ENCODE data around the gene DPH2.

DNA sequence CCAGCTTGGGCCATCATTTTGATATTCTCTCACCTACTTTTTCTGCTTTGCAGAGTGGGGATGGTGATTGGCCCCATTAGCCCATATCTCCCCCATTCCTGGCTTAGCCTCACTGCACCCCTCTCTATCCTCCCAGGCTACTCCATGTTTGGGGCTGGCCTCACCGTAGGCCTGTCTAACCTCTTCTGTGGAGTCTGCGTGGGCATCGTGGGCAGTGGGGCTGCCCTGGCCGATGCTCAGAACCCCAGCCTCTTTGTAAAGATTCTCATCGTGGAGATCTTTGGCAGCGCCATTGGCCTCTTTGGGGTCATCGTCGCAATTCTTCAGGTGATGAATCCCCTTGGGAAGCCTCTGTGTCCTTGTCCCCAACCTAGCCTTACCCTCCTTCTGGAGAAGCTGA, 7.1 kb downstream of the DPH2 start:
- TF ChIP-seq, protein P1, sequence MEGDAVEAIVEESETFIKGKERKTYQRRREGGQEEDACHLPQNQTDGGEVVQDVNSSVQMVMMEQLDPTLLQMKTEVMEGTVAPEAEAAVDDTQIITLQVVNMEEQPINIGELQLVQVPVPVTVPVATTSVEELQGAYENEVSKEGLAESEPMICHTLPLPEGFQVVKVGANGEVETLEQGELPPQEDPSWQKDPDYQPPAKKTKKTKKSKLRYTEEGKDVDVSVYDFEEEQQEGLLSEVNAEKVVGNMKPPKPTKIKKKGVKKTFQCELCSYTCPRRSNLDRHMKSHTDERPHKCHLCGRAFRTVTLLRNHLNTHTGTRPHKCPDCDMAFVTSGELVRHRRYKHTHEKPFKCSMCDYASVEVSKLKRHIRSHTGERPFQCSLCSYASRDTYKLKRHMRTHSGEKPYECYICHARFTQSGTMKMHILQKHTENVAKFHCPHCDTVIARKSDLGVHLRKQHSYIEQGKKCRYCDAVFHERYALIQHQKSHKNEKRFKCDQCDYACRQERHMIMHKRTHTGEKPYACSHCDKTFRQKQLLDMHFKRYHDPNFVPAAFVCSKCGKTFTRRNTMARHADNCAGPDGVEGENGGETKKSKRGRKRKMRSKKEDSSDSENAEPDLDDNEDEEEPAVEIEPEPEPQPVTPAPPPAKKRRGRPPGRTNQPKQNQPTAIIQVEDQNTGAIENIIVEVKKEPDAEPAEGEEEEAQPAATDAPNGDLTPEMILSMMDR (IDR thresholded peaks at IDR 0.05): no peak
- TF ChIP-seq POLR2A (IDR thresholded peaks at IDR 0.05): no peak

Measured in transverse colon (tissue), 3 donors.